ENCODE measurements around the gene STUM.

GRCh38 chr1:226596531-226597165 is 48.1 kb downstream of the STUM start:
- no peak for TF ChIP-seq GATA2 (IDR thresholded peaks at IDR 0.05; ENCODE audit: low read depth, low read length)
- no peak for TF ChIP-seq GATA3 (IDR thresholded peaks at IDR 0.05; ENCODE audit: low read depth, low read length)

All from SH-SY5Y (cell line).